Stimulated activated CD8-positive, alpha-beta memory T cell treated with anti-CD3 and anti-CD28 coated beads, Interleukin-12 subunit alpha, Interleukin-12 subunit beta, amount 100 ng/mL, for 1 hour (primary cell): ENCODE results near the gene FARP1.

Experiments
- DNase-seq: peaks from one replicate; pipeline ENCODE4 v3.0.0-alpha.2; 2020; ENCODE audit warnings: low read depth

The FARP1 gene

GRCh38 chr13:98142380-98143156, at the start of gene FARP1:
Gene FARP1, plus strand, starts transcription at chr13:98143094. Its CDS starts 70,149 bp downstream, at chr13:98213243.
- DNase-seq = no peak

GRCh38 chr13:98094678-98095266, 48.1 kb upstream of the FARP1 start:
- DNase-seq = no peak

GRCh38 chr13:98096059-98096458, 46.8 kb upstream of the FARP1 start:
- no peak for DNase-seq

- DNase-seq = no peak
Measured at GRCh38 chr13:98097749-98098148, 45.1 kb upstream of the FARP1 start.

GRCh38 chr13:98098516-98098915, 44.4 kb upstream of the FARP1 start:
- DNase-seq = no peak

GRCh38 chr13:98099627-98100026, 43.3 kb upstream of the FARP1 start:
- DNase-seq = no peak

- DNase-seq = no peak
Measured at GRCh38 chr13:98100481-98100880, 42.4 kb upstream of the FARP1 start.

- DNase-seq = no peak
Measured at GRCh38 chr13:98103531-98103930, 39.4 kb upstream of the FARP1 start.

- no peak for DNase-seq
Measured at GRCh38 chr13:98103942-98104880, 38.7 kb upstream of the FARP1 start.

- DNase-seq = no peak
Measured at GRCh38 chr13:98105929-98106336, 37.0 kb upstream of the FARP1 start.

- DNase-seq = no peak
Measured at GRCh38 chr13:98108341-98108740, 34.6 kb upstream of the FARP1 start.

- no peak for DNase-seq
Measured at GRCh38 chr13:98109226-98109853, 33.6 kb upstream of the FARP1 start.

GRCh38 chr13:98110749-98111148, 32.1 kb upstream of the FARP1 start:
- DNase-seq = no peak

- no peak for DNase-seq
Measured at GRCh38 chr13:98111168-98112098, 31.5 kb upstream of the FARP1 start.

GRCh38 chr13:98112456-98112855, 30.4 kb upstream of the FARP1 start:
- DNase-seq = no peak

- no peak for DNase-seq
Measured at GRCh38 chr13:98118865-98119264, 24.0 kb upstream of the FARP1 start.

- DNase-seq = no peak
Measured at GRCh38 chr13:98123176-98123575, 19.7 kb upstream of the FARP1 start.

GRCh38 chr13:98129059-98129746, 13.7 kb upstream of the FARP1 start:
- DNase-seq = no peak

- DNase-seq = no peak
Measured at GRCh38 chr13:98133946-98134345, 8.9 kb upstream of the FARP1 start.

GRCh38 chr13:98134901-98135300, 8.0 kb upstream of the FARP1 start:
- no peak for DNase-seq
